Naive B cell (primary cell): ENCODE measurements around the gene KIF24. TPM values are rescaled to one million over a fixed set of nuclear protein-coding genes. Genes with fewer than 3 reads are reported as not detected.
A peak's percentile ranks its signal among the peaks of the same experiment; 100 is the strongest.

Experiments
- ATAC-seq, 2 donors: fragments of 150-1000 bp; cut with Tn5 transposase; 2 replicates each; pipeline ENCODE4 v1.10.0; 2021; ENCODE audit warnings: low read depth in 2 of 2, mild to moderate bottlenecking in 2 of 2, moderate library complexity in 2 of 2
- DNase-seq: peaks from one replicate; pipeline ENCODE4 v3.0.0; 2022
- H3K27ac Mint-ChIP-seq, 6 donors: one replicate each; pipeline ENCODE4 v1.8.0; 2020 to 2022; ENCODE audit warnings: mild to moderate bottlenecking in 6 of 6, mixed read lengths in 6 of 6, moderate library complexity in 5 of 6, inconsistent platforms in 2 of 6
- H3K27me3 Mint-ChIP-seq, 3 donors: one replicate each; pipeline ENCODE4 v1.8.0; 2021 to 2022; ENCODE audit warnings: mixed read lengths in 3 of 3, mild to moderate bottlenecking in 1 of 3
- H3K36me3 Mint-ChIP-seq, 2 donors: one replicate each; pipeline ENCODE4 v1.8.0; 2020 to 2022; ENCODE audit warnings: mixed read lengths in 2 of 2, inconsistent platforms in 1 of 2, mild to moderate bottlenecking in 1 of 2
- H3K4me1 Mint-ChIP-seq, 3 donors: one replicate each; pipeline ENCODE4 v1.8.0; 2020 to 2022; ENCODE audit warnings: mixed read lengths in 3 of 3, inconsistent platforms in 1 of 3, mild to moderate bottlenecking in 1 of 3, moderate library complexity in 1 of 3
- H3K4me3 Mint-ChIP-seq, 8 donors: one replicate each; pipeline ENCODE4 v1.8.0; 2020 to 2022; ENCODE audit warnings: mild to moderate bottlenecking in 8 of 8, mixed read lengths in 8 of 8, moderate library complexity in 8 of 8, inconsistent platforms in 2 of 8
- H3K9me3 Mint-ChIP-seq, 7 donors: one replicate each; pipeline ENCODE4 v1.8.0; 2020 to 2022; ENCODE audit warnings: mixed read lengths in 7 of 7, mild to moderate bottlenecking in 5 of 7, inconsistent platforms in 2 of 7, moderate library complexity in 1 of 7
- polyA plus RNA-seq, 6 donors: library from polyadenylated mRNA; unstranded; fragments of 300-500 nt; fragmentation: Illumina TruSeq; gene quantifications; one replicate each; pipeline ENCODE4 v1.2.3, GENCODE V29; 2021; ENCODE audit warnings: low read depth in 6 of 6

The KIF24 gene, protein sequence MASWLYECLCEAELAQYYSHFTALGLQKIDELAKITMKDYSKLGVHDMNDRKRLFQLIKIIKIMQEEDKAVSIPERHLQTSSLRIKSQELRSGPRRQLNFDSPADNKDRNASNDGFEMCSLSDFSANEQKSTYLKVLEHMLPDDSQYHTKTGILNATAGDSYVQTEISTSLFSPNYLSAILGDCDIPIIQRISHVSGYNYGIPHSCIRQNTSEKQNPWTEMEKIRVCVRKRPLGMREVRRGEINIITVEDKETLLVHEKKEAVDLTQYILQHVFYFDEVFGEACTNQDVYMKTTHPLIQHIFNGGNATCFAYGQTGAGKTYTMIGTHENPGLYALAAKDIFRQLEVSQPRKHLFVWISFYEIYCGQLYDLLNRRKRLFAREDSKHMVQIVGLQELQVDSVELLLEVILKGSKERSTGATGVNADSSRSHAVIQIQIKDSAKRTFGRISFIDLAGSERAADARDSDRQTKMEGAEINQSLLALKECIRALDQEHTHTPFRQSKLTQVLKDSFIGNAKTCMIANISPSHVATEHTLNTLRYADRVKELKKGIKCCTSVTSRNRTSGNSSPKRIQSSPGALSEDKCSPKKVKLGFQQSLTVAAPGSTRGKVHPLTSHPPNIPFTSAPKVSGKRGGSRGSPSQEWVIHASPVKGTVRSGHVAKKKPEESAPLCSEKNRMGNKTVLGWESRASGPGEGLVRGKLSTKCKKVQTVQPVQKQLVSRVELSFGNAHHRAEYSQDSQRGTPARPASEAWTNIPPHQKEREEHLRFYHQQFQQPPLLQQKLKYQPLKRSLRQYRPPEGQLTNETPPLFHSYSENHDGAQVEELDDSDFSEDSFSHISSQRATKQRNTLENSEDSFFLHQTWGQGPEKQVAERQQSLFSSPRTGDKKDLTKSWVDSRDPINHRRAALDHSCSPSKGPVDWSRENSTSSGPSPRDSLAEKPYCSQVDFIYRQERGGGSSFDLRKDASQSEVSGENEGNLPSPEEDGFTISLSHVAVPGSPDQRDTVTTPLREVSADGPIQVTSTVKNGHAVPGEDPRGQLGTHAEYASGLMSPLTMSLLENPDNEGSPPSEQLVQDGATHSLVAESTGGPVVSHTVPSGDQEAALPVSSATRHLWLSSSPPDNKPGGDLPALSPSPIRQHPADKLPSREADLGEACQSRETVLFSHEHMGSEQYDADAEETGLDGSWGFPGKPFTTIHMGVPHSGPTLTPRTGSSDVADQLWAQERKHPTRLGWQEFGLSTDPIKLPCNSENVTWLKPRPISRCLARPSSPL (N-terminal part only)
- polyA plus RNA-seq, result under 1 TPM in 5 of 6 donors, not detected in 1; 0.07 to 0.21 (median 0.12) TPM

GRCh38 chr9:34328987-34329832 lies at the start of gene KIF24, which contains the start of gene NUDT2:
TSS of gene KIF24 (minus strand) at chr9:34329268. CDS start at chr9:34311346, 17,922 bp downstream.
TSS of gene NUDT2 (plus strand) at chr9:34329569. CDS start at chr9:34339040, 9,471 bp downstream.
- ATAC-seq, result peak; percentile 88 to 89
- Mint-ChIP-seq H3K4me1 (peaks cover 21 to 34% (median 25%) of the 10 kb centered on the region in 3 donors), H3K9me3 (no peaks in the 10 kb centered on the region), H3K4me3 (peak within 1 kb of the TSS; percentile 87 to 99 (median 93)), H3K27me3 (no peaks in the 10 kb centered on the region), H3K36me3 (no peaks in the 10 kb centered on the region), H3K27ac (peak within 1 kb of the TSS; percentile 97 to 99 (median 98))
- DNase-seq, result peak; percentile 97

GRCh38 chr9:34378376-34379060 lies 49.5 kb upstream of the KIF24 start:
- peaks cover 0 to 20% (median 4%) of the 10 kb centered on the region in 3 donors for H3K27me3 Mint-ChIP-seq
- no peak overlapping the region for H3K27ac Mint-ChIP-seq
- H3K36me3 Mint-ChIP-seq, result no peaks in the 10 kb centered on the region
- no peaks in the 10 kb centered on the region for H3K9me3 Mint-ChIP-seq
- H3K4me3 Mint-ChIP-seq, result peak overlapping the region in 7 of 8 donors; percentile 33 to 92 (median 83)
- peaks cover 35 to 47% (median 36%) of the 10 kb centered on the region in 3 donors for H3K4me1 Mint-ChIP-seq
- DNase-seq (no peak), ATAC-seq (no peak)

DNA sequence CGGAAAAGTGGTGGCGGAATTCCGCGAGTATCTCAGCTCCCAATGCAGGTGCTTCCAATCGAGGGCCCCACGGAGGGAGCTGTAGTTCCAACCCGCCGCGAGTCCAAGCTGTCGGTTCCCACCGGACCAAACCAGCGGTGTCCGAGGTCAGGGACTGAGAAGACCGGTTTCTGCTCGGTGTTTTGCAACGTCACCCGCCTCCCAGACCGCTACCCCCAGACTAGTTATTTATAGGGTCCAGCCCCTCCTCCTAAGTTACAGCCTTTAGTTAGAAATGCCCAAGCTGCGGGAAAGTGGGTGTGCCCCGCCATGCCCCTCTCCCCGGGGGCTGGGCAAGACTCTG lies 48.3 kb upstream of the KIF24 start:
- Mint-ChIP-seq H3K4me1 (peaks cover 35 to 47% (median 36%) of the 10 kb centered on the region in 3 donors), H3K27ac (peak overlapping the region in 1 of 6 donors; percentile 36)
- ATAC-seq, result no peak

GRCh38 chr9:34376596-34377403 lies 47.7 kb upstream of the KIF24 start, which contains the start of gene MYORG:
TSS of gene MYORG (minus strand) at chr9:34376898. CDS start at chr9:34372943, 3,955 bp downstream.
- peak; percentile 75 to 78 for ATAC-seq
- no peaks in the 10 kb centered on the region for H3K36me3 Mint-ChIP-seq
- H3K4me3 Mint-ChIP-seq, result peak within 1 kb of the TSS; percentile 83 to 97 (median 93)
- DNase-seq, result peak; percentile 91
- H3K4me1 Mint-ChIP-seq, result peaks cover 35 to 46% (median 36%) of the 10 kb centered on the region in 3 donors
- H3K27ac Mint-ChIP-seq, result peak within 1 kb of the TSS in 4 of 6 donors; percentile 36 to 88 (median 70)
- no peaks in the 10 kb centered on the region for H3K9me3 Mint-ChIP-seq
- peaks cover 0 to 20% (median 4%) of the 10 kb centered on the region in 3 donors for H3K27me3 Mint-ChIP-seq

More for the DNA sequence above, 48.3 kb upstream of the KIF24 start:
- no peak for DNase-seq
- H3K27me3 Mint-ChIP-seq, result peaks cover 0 to 20% (median 4%) of the 10 kb centered on the region in 3 donors
- peak overlapping the region; percentile 83 to 97 (median 93) for H3K4me3 Mint-ChIP-seq
- no peaks in the 10 kb centered on the region for H3K36me3 Mint-ChIP-seq
- no peaks in the 10 kb centered on the region for H3K9me3 Mint-ChIP-seq

DNA sequence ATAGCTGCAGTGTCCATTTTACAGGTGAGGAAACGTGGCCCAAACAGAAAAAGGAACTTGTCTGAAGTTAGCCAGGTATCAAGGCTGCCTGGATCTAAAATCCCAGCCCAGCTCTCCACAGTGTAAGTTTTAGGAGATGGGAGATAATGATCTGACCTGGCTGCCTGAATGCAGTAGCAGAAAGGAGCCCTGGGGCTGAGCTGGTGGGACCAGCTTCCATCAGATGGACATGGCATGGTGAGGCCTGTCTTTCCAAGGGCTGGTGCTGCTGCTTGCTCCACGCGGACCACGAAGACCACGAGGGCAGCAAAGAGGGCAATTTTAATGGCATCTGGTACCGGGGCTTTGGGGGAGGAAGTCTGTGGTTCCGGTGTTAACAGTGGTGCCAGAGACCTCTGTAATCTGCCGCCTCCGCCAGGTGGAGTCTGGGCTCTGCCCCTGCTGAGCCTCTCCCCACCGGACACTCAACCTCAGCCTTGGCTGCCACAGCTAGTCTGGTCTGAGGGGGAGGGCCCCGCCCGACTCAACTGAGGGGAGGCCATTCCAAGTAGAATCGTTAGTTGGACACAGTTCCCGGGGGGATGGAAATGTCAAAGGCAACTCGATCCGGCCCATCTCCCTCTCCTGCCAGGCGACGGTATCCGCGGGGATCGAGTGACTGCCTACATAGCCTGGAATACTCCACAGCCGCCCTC lies 47.0 kb upstream of the KIF24 start:
- Mint-ChIP-seq H3K4me1 (peaks cover 31 to 39% (median 31%) of the 10 kb centered on the region in 3 donors), H3K27ac (peak overlapping the region in 3 of 6 donors; percentile 22 to 88 (median 57)), H3K4me3 (peak overlapping the region; percentile 83 to 97 (median 93)), H3K36me3 (no peaks in the 10 kb centered on the region), H3K9me3 (peaks cover 0 to 2% (median 0%) of the 10 kb centered on the region in 7 donors), H3K27me3 (peaks cover 0 to 14% (median 4%) of the 10 kb centered on the region in 3 donors)
- DNase-seq (peak; percentile 56), ATAC-seq (peak; percentile 35 to 48)

GRCh38 chr9:34374905-34375552 lies 46.0 kb upstream of the KIF24 start:
- Mint-ChIP-seq H3K27me3 (peaks cover 0 to 8% (median 4%) of the 10 kb centered on the region in 3 donors), H3K4me1 (peaks cover 25 to 32% (median 26%) of the 10 kb centered on the region in 3 donors), H3K4me3 (peak overlapping the region in 6 of 8 donors; percentile 83 to 97 (median 93)), H3K36me3 (no peaks in the 10 kb centered on the region), H3K27ac (peak overlapping the region in 1 of 6 donors; percentile 55), H3K9me3 (peaks cover 0 to 2% (median 0%) of the 10 kb centered on the region in 7 donors)
- DNase-seq (no peak), ATAC-seq (no peak)

DNA sequence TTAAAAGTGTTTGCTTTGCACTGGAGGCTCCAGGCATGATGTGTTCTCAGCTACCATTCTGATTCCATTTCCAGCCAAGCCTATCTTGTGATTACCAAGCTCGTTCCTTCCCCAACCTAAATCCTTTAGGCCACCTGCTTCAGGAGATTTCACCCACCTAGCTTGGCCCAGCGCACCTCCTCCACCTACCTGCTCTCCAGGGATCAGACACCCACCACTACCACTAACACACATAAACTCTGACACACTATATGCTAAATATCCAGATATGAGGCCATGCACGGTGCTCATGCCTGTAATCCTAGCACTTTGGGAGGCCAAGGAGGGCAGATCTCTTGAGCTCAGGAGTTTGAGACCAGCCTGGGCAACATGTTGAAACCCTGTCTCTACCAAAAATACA lies 45.3 kb upstream of the KIF24 start:
- H3K36me3 Mint-ChIP-seq, result no peaks in the 10 kb centered on the region
- H3K27ac Mint-ChIP-seq, result no peak overlapping the region
- H3K4me1 Mint-ChIP-seq, result peaks cover 18 to 25% (median 19%) of the 10 kb centered on the region in 3 donors
- peak overlapping the region in 1 of 8 donors; percentile 44 for H3K4me3 Mint-ChIP-seq
- no peak for ATAC-seq
- peaks cover 0 to 2% (median 0%) of the 10 kb centered on the region in 7 donors for H3K9me3 Mint-ChIP-seq
- no peak for DNase-seq
- peaks cover 0 to 4% (median 3%) of the 10 kb centered on the region in 3 donors for H3K27me3 Mint-ChIP-seq

DNA sequence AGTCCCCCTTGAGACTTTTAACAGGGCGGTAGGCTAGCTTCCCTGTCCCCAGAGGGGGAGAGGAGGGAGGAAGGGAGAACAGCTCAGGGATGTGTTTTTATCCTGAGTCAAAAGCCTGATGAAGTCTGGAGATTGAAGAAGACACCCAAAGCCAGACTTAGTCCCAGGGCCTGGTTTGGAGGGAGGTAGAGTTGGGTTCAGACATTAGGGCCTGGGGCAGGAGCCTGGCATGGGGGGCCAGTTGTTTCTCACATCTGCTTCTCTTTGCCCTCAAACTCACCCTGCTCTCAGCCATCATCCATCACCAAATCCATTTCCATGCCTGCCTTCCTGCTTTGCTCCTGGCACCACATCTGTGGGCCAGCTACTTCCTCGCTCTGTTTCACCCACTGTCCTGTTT lies 44.7 kb upstream of the KIF24 start:
- H3K4me3 Mint-ChIP-seq, result peak overlapping the region in 2 of 8 donors; percentile 4 to 17
- no peaks in the 10 kb centered on the region for H3K36me3 Mint-ChIP-seq
- no peaks in the 10 kb centered on the region for H3K27me3 Mint-ChIP-seq
- H3K27ac Mint-ChIP-seq, result no peak overlapping the region
- H3K4me1 Mint-ChIP-seq, result peaks cover 14 to 22% (median 16%) of the 10 kb centered on the region in 3 donors
- peaks cover 0 to 2% (median 0%) of the 10 kb centered on the region in 7 donors for H3K9me3 Mint-ChIP-seq
- DNase-seq (no peak), ATAC-seq (no peak)

GRCh38 chr9:34372467-34373011 lies 43.5 kb upstream of the KIF24 start:
- ATAC-seq (no peak), DNase-seq (no peak)
- Mint-ChIP-seq H3K27me3 (no peaks in the 10 kb centered on the region), H3K36me3 (no peaks in the 10 kb centered on the region), H3K9me3 (peaks cover 0 to 2% (median 0%) of the 10 kb centered on the region in 7 donors), H3K4me1 (peaks cover 12 to 16% (median 14%) of the 10 kb centered on the region in 3 donors), H3K27ac (no peak overlapping the region), H3K4me3 (no peak overlapping the region)
